B cell (primary cell): ENCODE measurements around the gene MRPL1. TPM values are rescaled to one million over a fixed set of nuclear protein-coding genes. Genes with fewer than 3 reads are reported as not detected.
A peak's percentile ranks its signal among the peaks of the same experiment; 100 is the strongest.
"Not testable (repeated sequence)": the region's sequence is repeated elsewhere in the genome, so short reads cannot be mapped to it uniquely, and the experiment has no call there.

Experiments used
- ATAC-seq: fragments of 200-7000 bp; cut with Tn5 transposase; one replicate; pipeline ENCODE4 v1.10.0; 2021; ENCODE audit warnings: low read depth, mild to moderate bottlenecking, moderate number of reproducible peaks, moderate library complexity
- CTCF ChIA-PET: fragments of 350-600 bp; sonication (Branson Sonifier 250); formaldehyde crosslinking; loops from one replicate; lab custom pipeline; 2021; ENCODE audit warnings: antibody characterized with exemption, inconsistent platforms; lab: Charles Lee
- POLR2A ChIA-PET: fragments of 350-600 bp; sonication (Branson Sonifier 250); formaldehyde crosslinking; loops from one replicate; lab custom pipeline; 2021; ENCODE audit warnings: antibody characterized with exemption; lab: Charles Lee
- DNase-seq: peaks from one replicate; pipeline ENCODE4 v3.0.0; 2013
- H2AFZ ChIP-seq: 2 replicates; pipeline ENCODE4 v1.6.1; 2012; ENCODE audit warnings: mild to moderate bottlenecking, low read depth, low read length; ENCODE audit not compliant: insufficient read depth, poor library complexity, severe bottlenecking
- H3K27ac ChIP-seq, 2 donors: 1 replicate in 1 of 2; 2 replicates in 1 of 2; pipeline ENCODE4 v1.5.1; 2012 to 2013; ENCODE audit warnings: low read length in 2 of 2, mild to moderate bottlenecking in 2 of 2, moderate library complexity in 1 of 2
- H3K27me3 ChIP-seq, 4 experiments: fragments of 200-600 bp in 1 of 4; sonication (generic) in 1 of 4; replicated peaks in 1 of 4; 1 replicate in 2 of 4; 2 replicates in 2 of 4; pipeline versions ENCODE4 v1.6.1 to v1.7.0; 2013 to 2016; ENCODE audit warnings: low read length in 3 of 4, mild to moderate bottlenecking in 2 of 4, mixed read lengths in 1 of 4, moderate library complexity in 1 of 4; ENCODE audit not compliant: insufficient read depth in 4 of 4, control insufficient read depth in 3 of 4; ENCODE audit errors: control extremely low read depth in 1 of 4
- H3K36me3 ChIP-seq, 2 experiments: replicated peaks in 1 of 2; 1 replicate in 1 of 2; 2 replicates in 1 of 2; pipeline versions ENCODE4 v1.6.1 to v1.7.1; 2013; ENCODE audit warnings: low read length in 1 of 2; ENCODE audit not compliant: insufficient read depth in 2 of 2, control insufficient read depth in 1 of 2; ENCODE audit errors: control extremely low read depth in 1 of 2, extremely low read depth in 1 of 2
- H3K4me1 ChIP-seq, 2 donors: fragments of 200-600 bp in 1 of 2; sonication (generic) in 1 of 2; 1 replicate in 1 of 2; 2 replicates in 1 of 2; pipeline versions ENCODE4 v1.5.1 to v1.6.1; 2013 to 2017; ENCODE audit warnings: low read length in 2 of 2; ENCODE audit not compliant: control insufficient read depth in 2 of 2, insufficient read depth in 2 of 2
- H3K4me2 ChIP-seq: replicated peaks from 2 replicates; pipeline ENCODE3; 2012; ENCODE audit warnings: mild to moderate bottlenecking, low read depth, low read length; ENCODE audit not compliant: poor library complexity, severe bottlenecking
- H3K4me3 ChIP-seq, 5 experiments: fragments of 200-600 bp in 1 of 5; sonication (generic) in 1 of 5; 1 replicate in 3 of 5; 2 replicates in 2 of 5; pipeline versions ENCODE4 v1.5.1 to v1.7.0; 2011 to 2016; ENCODE audit warnings: low read length in 4 of 5, mild to moderate bottlenecking in 4 of 5, low read depth in 2 of 5, control low read depth in 1 of 5, moderate library complexity in 1 of 5; ENCODE audit not compliant: insufficient read depth in 1 of 5; ENCODE audit errors: control extremely low read depth in 1 of 5, extremely low read depth in 1 of 5
- H3K79me2 ChIP-seq: fragments of 200-600 bp; sonication (generic); one replicate; pipeline ENCODE4 v1.6.0; 2016; ENCODE audit warnings: low read length; ENCODE audit not compliant: control insufficient read depth, insufficient read depth
- H3K9ac ChIP-seq: fragments of 200-600 bp; sonication (generic); 2 replicates; pipeline ENCODE4 v1.6.1; 2017; ENCODE audit warnings: mild to moderate bottlenecking, low read length, moderate library complexity
- H3K9me3 ChIP-seq, 3 donors: one replicate each; pipeline versions ENCODE4 v1.6.1 to v1.7.1; 2013; ENCODE audit warnings: low read length in 2 of 3; ENCODE audit not compliant: control insufficient read depth in 2 of 3, insufficient read depth in 1 of 3; ENCODE audit errors: control extremely low read depth in 1 of 3
- H4K20me1 ChIP-seq: 2 replicates; pipeline ENCODE4 v1.6.0; 2012; ENCODE audit warnings: mild to moderate bottlenecking, low read length; ENCODE audit not compliant: insufficient read depth, control insufficient read depth, poor library complexity, severe bottlenecking
- H3K27ac Mint-ChIP-seq: one replicate; pipeline ENCODE4 v1.8.0; 2021; ENCODE audit warnings: mixed read lengths
- H3K27me3 Mint-ChIP-seq: one replicate; pipeline ENCODE4 v1.8.0; 2021; ENCODE audit warnings: mixed read lengths
- H3K4me1 Mint-ChIP-seq: one replicate; pipeline ENCODE4 v1.8.0; 2021; ENCODE audit warnings: mixed read lengths
- H3K4me3 Mint-ChIP-seq: one replicate; pipeline ENCODE4 v1.8.0; 2021; ENCODE audit warnings: mixed read lengths
- H3K9me3 Mint-ChIP-seq: one replicate; pipeline ENCODE4 v1.8.0; 2022; ENCODE audit warnings: mixed read lengths; ENCODE audit not compliant: insufficient read depth
- EZH2 ChIP-seq: IDR thresholded peaks from 2 replicates; pipeline ENCODE4 v1.6.1; 2012; ENCODE audit warnings: borderline replicate concordance, low read depth, mild to moderate bottlenecking, moderate library complexity, low read length; ENCODE audit not compliant: insufficient read depth, poor library complexity, severe bottlenecking
- WGBS: methylation state at CpG from one replicate; pipeline ENCODE4 v1.1.5; 2013; ENCODE audit warnings: missing lambda C conversion rate; ENCODE audit not compliant: insufficient coverage; 5-methylcytosine and 5-hydroxymethylcytosine counted together
- intact Hi-C: fragments of 100-400 bp; cut with micrococcal nuclease; formaldehyde crosslinking; loops from one replicate; pipeline ENCODE4 v1.10.0; 2022
- polyA plus RNA-seq: library from polyadenylated mRNA; depleted of rRNA; stranded (reverse); fragments of >200 nt; gene quantifications from 2 replicates; pipeline ENCODE4 v1.2.3, GENCODE V29; 2012
- total RNA-seq, 2 donors: library from RNA; stranded (reverse); fragments of 120-200 nt in 1 of 2; gene quantifications; 1 replicate in 1 of 2; 2 replicates in 1 of 2; pipeline versions ENCODE4 v1.2.3 to v1.2.4, GENCODE V29; 2013 to 2022
- TF ChIP-seq, protein P1 (sequence below): fragments of 200-600 bp; IDR thresholded peaks from one replicate; pipeline ENCODE4 v1.8.0; 2022; ENCODE audit warnings: antibody characterized with exemption, mild to moderate bottlenecking

The MRPL1 gene
- total and polyA plus RNA-seq, 2 donors (not counting 1 experiment from before 2014, with no cell fraction given) = 22.3 to 23.3 TPM

DNA sequence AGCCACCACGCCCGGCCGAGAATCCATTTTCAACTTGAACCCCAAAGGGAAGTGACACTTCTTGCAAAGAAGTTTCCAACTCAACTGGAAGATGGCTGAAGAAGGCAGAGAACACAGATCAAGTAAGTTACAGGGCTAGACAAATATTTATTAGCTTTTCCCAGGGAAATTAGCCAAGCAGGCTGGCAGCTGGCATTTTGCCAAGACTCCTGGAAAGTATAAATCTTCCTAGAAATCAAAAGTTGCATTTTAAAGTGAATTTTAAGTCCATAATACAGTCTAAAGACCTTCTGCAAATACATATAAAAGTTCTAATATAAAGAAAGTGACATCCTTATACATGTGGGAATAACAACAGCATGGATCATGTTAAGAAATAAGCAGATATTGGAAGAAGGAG, 3.4 kb upstream of the MRPL1 start:
- CTCF ChIA-PET = interaction anchor here (1.3 kb wide), 1 partner anchor 42 kb away, joined by 3 read pairs; no protein-coding TSS in a partner anchor
- TF ChIP-seq EZH2 = no peak
- TF ChIP-seq, protein P1, sequence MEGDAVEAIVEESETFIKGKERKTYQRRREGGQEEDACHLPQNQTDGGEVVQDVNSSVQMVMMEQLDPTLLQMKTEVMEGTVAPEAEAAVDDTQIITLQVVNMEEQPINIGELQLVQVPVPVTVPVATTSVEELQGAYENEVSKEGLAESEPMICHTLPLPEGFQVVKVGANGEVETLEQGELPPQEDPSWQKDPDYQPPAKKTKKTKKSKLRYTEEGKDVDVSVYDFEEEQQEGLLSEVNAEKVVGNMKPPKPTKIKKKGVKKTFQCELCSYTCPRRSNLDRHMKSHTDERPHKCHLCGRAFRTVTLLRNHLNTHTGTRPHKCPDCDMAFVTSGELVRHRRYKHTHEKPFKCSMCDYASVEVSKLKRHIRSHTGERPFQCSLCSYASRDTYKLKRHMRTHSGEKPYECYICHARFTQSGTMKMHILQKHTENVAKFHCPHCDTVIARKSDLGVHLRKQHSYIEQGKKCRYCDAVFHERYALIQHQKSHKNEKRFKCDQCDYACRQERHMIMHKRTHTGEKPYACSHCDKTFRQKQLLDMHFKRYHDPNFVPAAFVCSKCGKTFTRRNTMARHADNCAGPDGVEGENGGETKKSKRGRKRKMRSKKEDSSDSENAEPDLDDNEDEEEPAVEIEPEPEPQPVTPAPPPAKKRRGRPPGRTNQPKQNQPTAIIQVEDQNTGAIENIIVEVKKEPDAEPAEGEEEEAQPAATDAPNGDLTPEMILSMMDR = no peak
- H3K4me2 ChIP-seq = no peak overlapping the region
- H3K79me2 ChIP-seq = peaks cover 37% of the 10 kb centered on the region
- no peaks in the 10 kb centered on the region for H3K27me3 ChIP-seq
- no peaks in the 10 kb centered on the region for H4K20me1 ChIP-seq
- POLR2A ChIA-PET = interaction anchor here (0.6 to 5.0 kb wide), 2 partner anchors 40 to 92 kb away, joined by 11 to 142 read pairs; partner anchors contain the start of gene CNOT6L
- no peak overlapping the region for H3K27ac ChIP-seq
- no peaks in the 10 kb centered on the region for H3K9me3 Mint-ChIP-seq
- ATAC-seq (no peak), DNase-seq (no peak)
- no CpG with 5 or more reads among the region's 3 CpGs for WGBS
- H3K4me3 ChIP-seq = no peak overlapping the region
- no peak overlapping the region for H3K27ac Mint-ChIP-seq
- H3K4me3 Mint-ChIP-seq = no peak overlapping the region
- peaks cover 42 to 46% of the 10 kb centered on the region in 2 donors for H3K4me1 ChIP-seq
- no peaks in the 10 kb centered on the region for H3K27me3 Mint-ChIP-seq
- H3K36me3 ChIP-seq = no peaks in the 10 kb centered on the region
- H3K9me3 ChIP-seq = no peaks in the 10 kb centered on the region
- H3K9ac ChIP-seq = no peak overlapping the region
- H2AFZ ChIP-seq = no peak overlapping the region
- H3K4me1 Mint-ChIP-seq = peaks cover 52% of the 10 kb centered on the region
- intact Hi-C loops = no loop called here

DNA sequence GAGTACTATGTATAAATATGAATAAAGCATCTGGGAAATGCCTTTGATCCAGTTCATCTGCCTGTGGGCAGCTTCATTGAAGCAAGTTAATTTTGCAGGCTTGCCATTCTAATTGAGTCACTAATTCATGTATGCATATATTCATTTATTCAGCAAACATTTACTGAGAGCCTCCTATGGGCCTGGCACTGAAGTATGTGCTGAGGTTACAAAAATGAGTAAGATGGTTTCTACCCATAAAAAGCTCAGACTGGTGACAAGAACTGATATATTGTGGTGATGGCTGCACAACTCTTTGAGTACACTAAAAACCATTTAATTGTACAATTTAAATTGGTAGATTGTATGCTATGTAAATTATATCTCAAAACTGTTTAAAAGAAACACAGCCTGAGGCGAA, 1.1 kb upstream of the MRPL1 start:
- 83% methylated on average over 1 of the region's 1 CpG for WGBS
- H3K4me2 ChIP-seq = peak overlapping the region; percentile 91
- Mint-ChIP-seq H3K9me3 (no peaks in the 10 kb centered on the region), H3K4me3 (peak overlapping the region; percentile 99), H3K4me1 (peaks cover 48% of the 10 kb centered on the region), H3K27ac (peak overlapping the region; percentile 98), H3K27me3 (no peaks in the 10 kb centered on the region)
- TF ChIP-seq, protein P1 = no peak
- TF ChIP-seq EZH2 = no peak
- H3K9me3 ChIP-seq = no peaks in the 10 kb centered on the region
- H3K4me1 ChIP-seq = peaks cover 27 to 33% of the 10 kb centered on the region in 2 donors
- peak overlapping the region; percentile 92 for H2AFZ ChIP-seq
- intact Hi-C loops = loop anchor here (5.0 kb wide), 3 partner anchors 914 to 1869 kb away; partner anchors contain the start of genes BMP2K, SDAD1 and SEPTIN11
- H3K79me2 ChIP-seq = peaks cover 58% of the 10 kb centered on the region
- H3K9ac ChIP-seq = peak overlapping the region; percentile 100
- ChIA-PET CTCF (interaction anchor here (0.6 to 2.7 kb wide), 10 partner anchors 8 to 1752 kb away, joined by 3 to 24 read pairs (median 4); partner anchors contain the start of gene CNOT6L), POLR2A (interaction anchor here (1.2 to 5.0 kb wide), 3 partner anchors 8 to 1078 kb away, joined by 3 to 142 read pairs (median 21); partner anchors contain the start of genes CNOT6L and PAQR3)
- ATAC-seq (no peak), DNase-seq (no peak)
- H3K4me3 ChIP-seq = peak overlapping the region; percentile 68 to 98 (median 80)
- H3K27me3 ChIP-seq = no peaks in the 10 kb centered on the region
- no peaks in the 10 kb centered on the region for H4K20me1 ChIP-seq
- peaks cover 0 to 7% of the 10 kb centered on the region in 2 experiments for H3K36me3 ChIP-seq
- peak overlapping the region; percentile 99 to 100 for H3K27ac ChIP-seq

DNA sequence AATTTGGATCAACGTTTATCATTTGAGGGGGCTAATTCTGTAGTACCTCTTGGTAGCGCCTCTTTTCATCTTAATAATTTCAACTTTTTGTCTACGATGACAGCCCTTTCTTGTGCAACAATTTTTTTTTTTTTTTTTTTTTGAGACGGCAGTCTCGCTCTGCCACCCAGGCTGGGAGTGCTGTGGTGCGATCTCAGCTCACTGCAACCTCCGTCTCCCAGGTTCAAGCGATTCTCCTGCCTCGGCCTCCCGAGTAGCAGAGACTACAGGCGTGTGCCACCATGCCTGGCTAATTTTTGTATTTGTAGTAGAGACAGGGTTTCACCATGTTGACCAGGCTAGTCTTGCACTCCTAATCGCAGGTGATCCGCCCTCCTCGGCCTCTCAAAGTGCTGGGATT, 711 bp downstream of the MRPL1 start:
- ATAC-seq, H3K9me3 ChIP-seq, H3K9me3 Mint-ChIP-seq, H4K20me1 ChIP-seq, DNase-seq, H3K27me3 ChIP-seq, H3K27me3 Mint-ChIP-seq: not testable (repeated sequence)
- Histone ChIP-seq H3K4me2 (peak overlapping the region; percentile 91), H3K4me3 (peak overlapping the region; percentile 68 to 98 (median 80)), H3K27ac (peak overlapping the region; percentile 99 to 100), H3K4me1 (peaks cover 17 to 21% of the 10 kb centered on the region in 2 donors), H3K79me2 (peaks cover 69% of the 10 kb centered on the region), H3K9ac (peak overlapping the region; percentile 100), H2AFZ (peak overlapping the region; percentile 92), H3K36me3 (peaks cover 0 to 13% of the 10 kb centered on the region in 2 experiments)
- peak overlapping the region; percentile 98 for H3K27ac Mint-ChIP-seq
- ChIA-PET CTCF (interaction anchor here (2.5 kb wide), 1 partner anchor 43 kb away, joined by 24 read pairs; no protein-coding TSS in a partner anchor), POLR2A (interaction anchor here (5.0 kb wide), 1 partner anchor 44 kb away, joined by 142 read pairs; the partner anchor contains the start of gene CNOT6L)
- intact Hi-C loops = loop anchor here (2.0 to 5.0 kb wide), 5 partner anchors 707 to 1871 kb away; partner anchors contain the start of genes BMP2K, CCNG2, CCNI and SDAD1
- peak overlapping the region; percentile 99 for H3K4me3 Mint-ChIP-seq
- peaks cover 38% of the 10 kb centered on the region for H3K4me1 Mint-ChIP-seq
- WGBS = 18% methylated on average over 11 of the region's 14 CpGs
